MM.1S (cell line): ENCODE measurements around the gene COBL.

Experiments
- CTCF ChIP-seq: fragments of 300-600 bp; sonication (generic); IDR thresholded peaks from 2 replicates; pipeline ENCODE4 v1.5.1; 2016; ENCODE audit warnings: antibody characterized with exemption, low read length, mixed read lengths
- EZH2 ChIP-seq: fragments of 300-600 bp; sonication (generic); optimal IDR thresholded peaks from 2 replicates; pipeline ENCODE3; 2017; ENCODE audit warnings: low read depth, mild to moderate bottlenecking, antibody characterized with exemption, low read length, mixed read lengths
- EZH2phosphoT487 ChIP-seq: fragments of 300-600 bp; sonication (generic); IDR thresholded peaks from 2 replicates; pipeline ENCODE4 v1.6.1; 2018; ENCODE audit warnings: antibody characterized with exemption, low read length

- no peak for TF ChIP-seq CTCF
- TF ChIP-seq EZH2: no peak
- TF ChIP-seq EZH2phosphoT487: no peak
These were observed 73.6 kb downstream of the COBL start for GRCh38 chr7:51242881-51243518.
